Hepatocyte (in vitro differentiated cells): ENCODE measurements around the gene DCC. TPM values are rescaled to one million over a fixed set of nuclear protein-coding genes. Genes with fewer than 3 reads are reported as not detected.

Experiments used
- DNase-seq: peaks from one replicate; pipeline ENCODE4 v3.0.0-alpha.2; 2016; ENCODE audit warnings: low spot score
- H2AFZ ChIP-seq: fragments of 200-600 bp; sonication (generic); 2 replicates; pipeline ENCODE4 v1.6.0; 2016; ENCODE audit warnings: antibody characterized with exemption, mild to moderate bottlenecking
- H3K27ac ChIP-seq: fragments of 200-600 bp; sonication (generic); 2 replicates; pipeline ENCODE4 v1.5.1; 2016; ENCODE audit warnings: mild to moderate bottlenecking
- H3K27me3 ChIP-seq: fragments of 200-600 bp; sonication (generic); 2 replicates; pipeline ENCODE4 v1.6.1; 2016
- H3K36me3 ChIP-seq: fragments of 200-600 bp; sonication (generic); replicated peaks from 2 replicates; pipeline ENCODE4 v1.5.1; 2016; ENCODE audit warnings: low read depth; ENCODE audit not compliant: insufficient read depth
- H3K4me1 ChIP-seq: fragments of 200-600 bp; sonication (generic); 2 replicates; pipeline ENCODE4 v1.5.1; 2016; ENCODE audit warnings: mild to moderate bottlenecking, moderate library complexity; ENCODE audit not compliant: insufficient read depth
- H3K4me2 ChIP-seq: fragments of 200-600 bp; sonication (generic); 2 replicates; pipeline ENCODE4 v1.6.0; 2016
- H3K4me3 ChIP-seq: fragments of 200-600 bp; sonication (generic); 2 replicates; pipeline ENCODE4 v1.5.1; 2016; ENCODE audit warnings: mild to moderate bottlenecking
- H3K79me2 ChIP-seq: fragments of 200-600 bp; sonication (generic); 2 replicates; pipeline ENCODE4 v1.6.0; 2017; ENCODE audit warnings: mild to moderate bottlenecking
- H3K9me2 ChIP-seq: fragments of 200-600 bp; sonication (generic); replicated peaks from 2 replicates; pipeline ENCODE4 v1.6.0; 2017; ENCODE audit warnings: mild to moderate bottlenecking; ENCODE audit not compliant: insufficient read depth
- H3K9me3 ChIP-seq: fragments of 200-600 bp; sonication (generic); 2 replicates; pipeline ENCODE4 v1.5.1; 2016; ENCODE audit warnings: low read depth, mild to moderate bottlenecking
- H4K20me1 ChIP-seq: fragments of 200-600 bp; sonication (generic); 2 replicates; pipeline ENCODE4 v1.6.0; 2016; ENCODE audit warnings: mild to moderate bottlenecking; ENCODE audit not compliant: insufficient read depth, poor library complexity, severe bottlenecking
- EZH2 ChIP-seq: fragments of 200-600 bp; sonication (generic); IDR thresholded peaks from 2 replicates; pipeline ENCODE4 v1.6.1; 2016; ENCODE audit warnings: antibody characterized with exemption, mild to moderate bottlenecking, borderline replicate concordance
- EZH2phosphoT487 ChIP-seq: fragments of 200-600 bp; sonication (generic); IDR thresholded peaks from one replicate; pipeline ENCODE4 v1.6.1; 2018; ENCODE audit warnings: antibody characterized with exemption, mild to moderate bottlenecking, low read depth, moderate library complexity; ENCODE audit not compliant: unreplicated experiment, severe bottlenecking
- WGBS: methylation state at CpG from one replicate; pipeline ENCODE4 v1.1.6; 2016; ENCODE audit warnings: low lambda C conversion rate; ENCODE audit errors: missing lambda C conversion rate; 5-methylcytosine and 5-hydroxymethylcytosine counted together
- polyA plus RNA-seq: library from polyadenylated mRNA; unstranded; fragments of >200 nt; fragmentation: Nextera tagmentation; extraction: Ambion mirVana; gene quantifications from 2 replicates; pipeline ENCODE4 v1.2.1, GENCODE V29; 2016
- total RNA-seq: library from RNA; depleted of rRNA; stranded (reverse); fragments of >200 nt; gene quantifications from 2 replicates; pipeline ENCODE4 v1.2.3, GENCODE V29; 2014
- TF ChIP-seq, protein P1 (sequence below): fragments of 200-600 bp; sonication (generic); IDR thresholded peaks from 2 replicates; pipeline ENCODE4 v1.5.1; 2016; ENCODE audit warnings: antibody characterized with exemption, mild to moderate bottlenecking; ENCODE audit not compliant: poor library complexity

DCC gene
- total and polyA plus RNA-seq, 2 experiments from 2014 or later, result 1.0 to 3.5 TPM

GRCh38 chr18:52409727-52410126 lies 69.7 kb downstream of the DCC start:
- H3K27ac ChIP-seq, result no peak overlapping the region
- TF ChIP-seq EZH2phosphoT487, result no peak
- TF ChIP-seq, protein P1, sequence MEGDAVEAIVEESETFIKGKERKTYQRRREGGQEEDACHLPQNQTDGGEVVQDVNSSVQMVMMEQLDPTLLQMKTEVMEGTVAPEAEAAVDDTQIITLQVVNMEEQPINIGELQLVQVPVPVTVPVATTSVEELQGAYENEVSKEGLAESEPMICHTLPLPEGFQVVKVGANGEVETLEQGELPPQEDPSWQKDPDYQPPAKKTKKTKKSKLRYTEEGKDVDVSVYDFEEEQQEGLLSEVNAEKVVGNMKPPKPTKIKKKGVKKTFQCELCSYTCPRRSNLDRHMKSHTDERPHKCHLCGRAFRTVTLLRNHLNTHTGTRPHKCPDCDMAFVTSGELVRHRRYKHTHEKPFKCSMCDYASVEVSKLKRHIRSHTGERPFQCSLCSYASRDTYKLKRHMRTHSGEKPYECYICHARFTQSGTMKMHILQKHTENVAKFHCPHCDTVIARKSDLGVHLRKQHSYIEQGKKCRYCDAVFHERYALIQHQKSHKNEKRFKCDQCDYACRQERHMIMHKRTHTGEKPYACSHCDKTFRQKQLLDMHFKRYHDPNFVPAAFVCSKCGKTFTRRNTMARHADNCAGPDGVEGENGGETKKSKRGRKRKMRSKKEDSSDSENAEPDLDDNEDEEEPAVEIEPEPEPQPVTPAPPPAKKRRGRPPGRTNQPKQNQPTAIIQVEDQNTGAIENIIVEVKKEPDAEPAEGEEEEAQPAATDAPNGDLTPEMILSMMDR, result peak; percentile 27
- no peaks in the 10 kb centered on the region for H3K79me2 ChIP-seq
- no peaks in the 10 kb centered on the region for H3K9me3 ChIP-seq
- peak; percentile 38 for DNase-seq
- no peaks in the 10 kb centered on the region for H3K36me3 ChIP-seq
- no peak overlapping the region for H2AFZ ChIP-seq
- H3K9me2 ChIP-seq, result no peaks in the 10 kb centered on the region
- no peaks in the 10 kb centered on the region for H3K27me3 ChIP-seq
- H3K4me1 ChIP-seq, result no peaks in the 10 kb centered on the region
- no peak overlapping the region for H3K4me2 ChIP-seq
- H4K20me1 ChIP-seq, result no peaks in the 10 kb centered on the region
- no peak overlapping the region for H3K4me3 ChIP-seq
- WGBS, result 44% methylated on average over 1 of the region's 1 CpG

GRCh38 chr18:52415131-52415530 lies 75.1 kb downstream of the DCC start:
- no peak overlapping the region for H3K4me2 ChIP-seq
- no peaks in the 10 kb centered on the region for H3K36me3 ChIP-seq
- DNase-seq, result no peak
- WGBS, result 94% methylated on average over 3 of the region's 3 CpGs
- no peaks in the 10 kb centered on the region for H3K9me2 ChIP-seq
- no peaks in the 10 kb centered on the region for H3K4me1 ChIP-seq
- TF ChIP-seq, protein P1, result no peak
- TF ChIP-seq EZH2 (no peak), EZH2phosphoT487 (no peak)
- H2AFZ ChIP-seq, result no peak overlapping the region
- no peaks in the 10 kb centered on the region for H4K20me1 ChIP-seq
- no peak overlapping the region for H3K27ac ChIP-seq
- H3K79me2 ChIP-seq, result no peaks in the 10 kb centered on the region
- no peaks in the 10 kb centered on the region for H3K9me3 ChIP-seq
- H3K27me3 ChIP-seq, result no peaks in the 10 kb centered on the region
- H3K4me3 ChIP-seq, result no peak overlapping the region

- H3K4me1 ChIP-seq, result no peaks in the 10 kb centered on the region
- WGBS, result 47% methylated on average over 3 of the region's 3 CpGs
- H2AFZ ChIP-seq, result no peak overlapping the region
- H3K4me3 ChIP-seq, result no peak overlapping the region
- no peak overlapping the region for H3K27ac ChIP-seq
- TF ChIP-seq, protein P1, result peak; percentile 14
- no peak for TF ChIP-seq EZH2
- H3K27me3 ChIP-seq, result no peaks in the 10 kb centered on the region
- H3K9me2 ChIP-seq, result no peaks in the 10 kb centered on the region
- no peaks in the 10 kb centered on the region for H4K20me1 ChIP-seq
- DNase-seq, result peak; percentile 6
- H3K36me3 ChIP-seq, result no peaks in the 10 kb centered on the region
- no peaks in the 10 kb centered on the region for H3K79me2 ChIP-seq
- no peaks in the 10 kb centered on the region for H3K9me3 ChIP-seq
- H3K4me2 ChIP-seq, result no peak overlapping the region
Observed at GRCh38 chr18:52422985-52423601, 83.1 kb downstream of the DCC start.

- no peak for DNase-seq
- H4K20me1 ChIP-seq, result no peaks in the 10 kb centered on the region
- 77% methylated on average over 4 of the region's 4 CpGs for WGBS
- H3K27me3 ChIP-seq, result peaks cover 4% of the 10 kb centered on the region
- no peak for TF ChIP-seq EZH2phosphoT487
- no peak for TF ChIP-seq EZH2
- TF ChIP-seq, protein P1, result no peak
- H3K79me2 ChIP-seq, result no peaks in the 10 kb centered on the region
- no peak overlapping the region for H3K4me3 ChIP-seq
- no peaks in the 10 kb centered on the region for H3K4me1 ChIP-seq
- H3K4me2 ChIP-seq, result no peak overlapping the region
- no peaks in the 10 kb centered on the region for H3K36me3 ChIP-seq
- no peak overlapping the region for H3K27ac ChIP-seq
- H2AFZ ChIP-seq, result no peak overlapping the region
- no peaks in the 10 kb centered on the region for H3K9me3 ChIP-seq
- H3K9me2 ChIP-seq, result no peaks in the 10 kb centered on the region
Observed at GRCh38 chr18:52426041-52426440, 86.0 kb downstream of the DCC start.
